SK-N-SH (cell line): ENCODE measurements around the gene LYG2.

Experiments used
- CHD2 ChIP-seq: fragments of 150-350 bp; IDR thresholded peaks from 2 replicates; pipeline ENCODE4 v1.6.1; 2018; ENCODE audit warnings: low read length; ENCODE audit not compliant: partially characterized antibody
- CTCF ChIP-seq: fragments of 200-600 bp; sonication (generic); IDR thresholded peaks from 2 replicates; pipeline ENCODE4 v1.6.1; 2017; ENCODE audit warnings: antibody characterized with exemption, mild to moderate bottlenecking, moderate library complexity
- EP300 ChIP-seq, 2 experiments: IDR thresholded peaks; 2 replicates each; pipeline versions ENCODE4 v1.4.0 to v1.6.1; 2012; ENCODE audit warnings: borderline replicate concordance in 1 of 2, low read depth in 1 of 2, low read length in 1 of 2
- FOSL2 ChIP-seq: IDR thresholded peaks from 2 replicates; pipeline ENCODE4 v1.4.0; 2012; ENCODE audit warnings: low read depth, mild to moderate bottlenecking, moderate library complexity, borderline replicate concordance
- MAX ChIP-seq: IDR thresholded peaks from 2 replicates; pipeline ENCODE4 v1.4.0; 2012; ENCODE audit warnings: low read depth
- NFIC ChIP-seq: IDR thresholded peaks from 2 replicates; pipeline ENCODE4 v1.4.0; 2012; ENCODE audit warnings: borderline replicate concordance
- PBX3 ChIP-seq: IDR thresholded peaks from 2 replicates; pipeline ENCODE4; 2012
- POLR2AphosphoS5 ChIP-seq: IDR thresholded peaks from 2 replicates; pipeline ENCODE4 v1.6.1; 2012; ENCODE audit warnings: low read depth, low read length
- RCOR1 ChIP-seq: fragments of 150-350 bp; IDR thresholded peaks from 2 replicates; pipeline ENCODE4 v1.6.1; 2017; ENCODE audit warnings: antibody characterized with exemption, low read length
- SMC3 ChIP-seq: IDR thresholded peaks from 2 replicates; pipeline ENCODE4 v1.6.1; 2012; ENCODE audit warnings: low read depth, low read length, improper control_type of control experiment
- TAF1 ChIP-seq: IDR thresholded peaks from 2 replicates; pipeline ENCODE4 v1.6.1; 2012; ENCODE audit warnings: low read depth, mild to moderate bottlenecking, low read length, moderate library complexity, borderline replicate concordance
- YY1 ChIP-seq: IDR thresholded peaks from 2 replicates; pipeline ENCODE4 v1.4.0; 2012; ENCODE audit warnings: low read depth, mild to moderate bottlenecking

- TF ChIP-seq CTCF (no peak), FOSL2 (no peak), CHD2 (no peak), TAF1 (no peak), RCOR1 (no peak), MAX (no peak), POLR2AphosphoS5 (no peak), SMC3 (no peak), YY1 (no peak), EP300 (IDR thresholded peaks at IDR 0.05; ENCODE audit: borderline replicate concordance in 1 of 2, low read depth in 1 of 2, low read length in 1 of 2) (no peak), PBX3 (no peak), NFIC (no peak)
These were observed at the start of gene LYG2 for GRCh38 chr2:99255491-99256318.
